Stimulated activated CD4-positive, alpha-beta T cell treated with anti-CD3 and anti-CD28 coated beads, Interleukin-12 subunit alpha, Interleukin-12 subunit beta, amount 100 ng/mL, for 4 hours (primary cell): ENCODE data around the gene GRK6.

ENCODE experiments used
- DNase-seq: peaks from one replicate; pipeline ENCODE4 v3.0.0-alpha.2; 2020

GRK6 gene

GRCh38 chr5:177427211-177427822 lies 841 bp downstream of the GRK6 start:
- DNase-seq, result no peak

GRCh38 chr5:177427919-177428573 lies 1.6 kb downstream of the GRK6 start:
- DNase-seq, result no peak

GRCh38 chr5:177428574-177429217 lies 2.2 kb downstream of the GRK6 start:
- no peak for DNase-seq

- DNase-seq, result peak; percentile 79
These were observed 3.0 kb downstream of the GRK6 start for GRCh38 chr5:177429248-177430040.

- DNase-seq, result no peak
These were observed 3.9 kb downstream of the GRK6 start for GRCh38 chr5:177430140-177430951.

GRCh38 chr5:177430972-177431316 lies 4.5 kb downstream of the GRK6 start:
- no peak for DNase-seq

- peak; percentile 58 for DNase-seq
These were observed 5.1 kb downstream of the GRK6 start for GRCh38 chr5:177431317-177432142.

GRCh38 chr5:177432143-177432838 lies 5.8 kb downstream of the GRK6 start:
- DNase-seq, result no peak

- no peak for DNase-seq
These were observed 6.6 kb downstream of the GRK6 start for GRCh38 chr5:177432839-177433657.

GRCh38 chr5:177433658-177434217 lies 7.3 kb downstream of the GRK6 start:
- no peak for DNase-seq

GRCh38 chr5:177434437-177434836 lies 8.0 kb downstream of the GRK6 start:
- DNase-seq, result no peak

- DNase-seq, result no peak
These were observed 8.7 kb downstream of the GRK6 start for GRCh38 chr5:177434942-177435738.

GRCh38 chr5:177435847-177436536 lies 9.5 kb downstream of the GRK6 start:
- no peak for DNase-seq

GRCh38 chr5:177437623-177438022 lies 11.1 kb downstream of the GRK6 start:
- DNase-seq, result no peak

GRCh38 chr5:177438468-177438867 lies 12.0 kb downstream of the GRK6 start:
- DNase-seq, result no peak

GRCh38 chr5:177439518-177440053 lies 13.1 kb downstream of the GRK6 start:
- DNase-seq, result no peak

GRCh38 chr5:177440211-177440989 lies 13.9 kb downstream of the GRK6 start:
- DNase-seq, result no peak
